Memory B cell (primary cell): ENCODE measurements around the gene BRF1.
"Not testable (repeated sequence)": the region's sequence is repeated elsewhere in the genome, so short reads cannot be mapped to it uniquely, and the experiment has no call there.

Experiments used
- ATAC-seq: fragments of 150-1000 bp; cut with Tn5 transposase; 2 replicates; pipeline ENCODE4 v1.10.0; 2021; ENCODE audit warnings: low read depth, mild to moderate bottlenecking, moderate library complexity
- DNase-seq, 2 donors: peaks; one replicate each; pipeline ENCODE4 v3.0.0; 2022; ENCODE audit warnings: low spot score in 2 of 2
- H3K27ac Mint-ChIP-seq: one replicate; pipeline ENCODE4 v1.8.0; 2022; ENCODE audit warnings: mild to moderate bottlenecking, moderate library complexity, mixed read lengths
- H3K27me3 Mint-ChIP-seq: one replicate; pipeline ENCODE4 v1.8.0; 2022; ENCODE audit warnings: mixed read lengths
- H3K36me3 Mint-ChIP-seq: one replicate; pipeline ENCODE4 v1.8.0; 2022; ENCODE audit warnings: mild to moderate bottlenecking, mixed read lengths
- H3K4me1 Mint-ChIP-seq: one replicate; pipeline ENCODE4 v1.8.0; 2022; ENCODE audit warnings: mixed read lengths
- H3K4me3 Mint-ChIP-seq: one replicate; pipeline ENCODE4 v1.8.0; 2022; ENCODE audit warnings: mild to moderate bottlenecking, moderate library complexity, mixed read lengths
- H3K9me3 Mint-ChIP-seq: one replicate; pipeline ENCODE4 v1.8.0; 2022; ENCODE audit warnings: mixed read lengths

BRF1 gene

DNA sequence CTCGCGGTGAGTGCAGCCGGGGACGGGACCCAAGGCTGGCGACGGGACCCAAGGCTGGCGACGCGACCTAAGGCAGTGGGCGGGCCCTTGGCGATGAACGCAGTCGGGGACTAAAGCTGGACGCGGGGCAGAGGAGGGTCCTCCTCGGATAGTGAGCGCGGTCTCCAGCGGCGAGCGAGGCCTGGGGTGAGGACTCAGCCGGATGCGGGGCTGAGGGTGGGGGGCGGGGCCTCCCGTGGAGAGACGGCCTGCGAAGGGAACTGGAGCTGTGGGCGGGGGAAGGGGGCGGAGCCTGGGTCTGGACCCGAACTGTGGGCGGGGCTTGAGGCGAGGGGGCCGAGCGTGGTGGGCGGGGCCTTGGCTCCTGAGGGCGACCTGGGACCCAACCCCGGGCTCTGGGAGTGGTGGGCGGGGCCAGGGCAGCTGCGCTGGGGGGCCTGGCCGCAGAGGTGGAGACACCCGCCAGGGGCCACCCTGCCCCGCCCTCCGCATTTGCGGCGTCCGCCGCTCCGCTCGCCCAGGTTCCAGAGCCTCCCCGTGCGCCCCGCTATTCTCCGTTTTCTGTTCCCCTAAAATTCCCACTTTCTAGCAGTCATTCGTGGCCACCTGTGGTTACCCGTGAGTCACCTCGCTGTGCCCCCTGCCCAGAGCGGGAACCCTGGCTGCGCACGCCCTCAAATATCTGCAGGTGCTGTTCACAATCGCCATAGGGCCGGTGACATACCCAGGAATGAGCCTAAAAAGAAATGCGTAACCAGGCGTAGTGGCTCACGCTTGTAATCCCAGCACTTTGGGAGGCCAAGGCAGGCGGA lies 508 bp upstream of the BRF1 start:
- Mint-ChIP-seq H3K4me3 (peak overlapping the region; percentile 94), H3K36me3 (no peaks in the 10 kb centered on the region), H3K4me1 (peaks cover 20% of the 10 kb centered on the region), H3K27me3 (no peaks in the 10 kb centered on the region), H3K27ac (peak overlapping the region; percentile 89), H3K9me3 (no peaks in the 10 kb centered on the region)
- DNase-seq, result peak; percentile 97 to 98
- ATAC-seq, result peak; percentile 75

DNA sequence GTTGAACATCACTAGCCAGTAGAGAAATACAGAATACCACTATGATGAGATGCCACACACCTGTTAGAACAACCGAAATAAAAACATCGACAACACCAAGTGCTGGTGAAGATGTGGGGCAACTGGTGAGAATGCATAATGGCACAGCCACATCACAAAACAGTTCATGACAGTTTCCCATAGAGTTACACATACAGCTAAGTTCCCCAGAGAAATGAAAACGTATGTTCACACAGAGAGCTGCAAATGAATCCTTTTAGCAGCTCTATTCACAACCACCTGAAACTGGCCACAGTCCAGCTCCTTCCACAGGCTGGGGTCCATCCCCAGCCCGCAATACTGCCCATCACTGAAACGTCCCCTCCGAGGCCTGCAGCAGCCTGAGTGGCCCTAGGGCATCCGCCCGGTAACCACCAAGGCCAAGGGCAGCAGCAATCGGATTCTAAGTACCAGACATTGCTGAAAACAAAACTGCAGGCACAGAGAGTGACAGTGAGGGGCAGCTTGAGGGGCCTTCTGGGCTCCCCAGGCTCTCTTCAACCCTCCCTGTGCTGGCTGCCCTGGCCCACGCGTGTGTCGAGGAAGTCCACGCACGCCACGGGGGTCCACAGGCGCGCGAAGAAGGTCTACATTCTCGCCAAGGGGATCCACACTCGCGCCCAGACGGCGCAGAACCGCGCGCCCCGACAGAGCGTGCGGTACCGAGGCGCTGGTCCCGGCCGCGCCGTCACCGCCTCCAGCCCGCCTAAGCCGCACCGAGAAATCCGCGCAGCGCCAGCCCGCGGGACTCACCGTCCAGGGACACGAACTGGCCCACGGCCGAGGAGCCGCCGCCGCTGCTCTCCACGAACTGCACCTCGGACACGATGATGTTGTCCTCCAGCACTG lies 903 bp downstream of the BRF1 start:
- H3K4me3 Mint-ChIP-seq, result peak overlapping the region; percentile 83
- ATAC-seq (peak; percentile 0), DNase-seq (no peak)
- peaks cover 18% of the 10 kb centered on the region for H3K4me1 Mint-ChIP-seq
- H3K27ac Mint-ChIP-seq, result peak overlapping the region; percentile 69
- no peaks in the 10 kb centered on the region for H3K9me3 Mint-ChIP-seq
- H3K36me3 Mint-ChIP-seq, result no peaks in the 10 kb centered on the region
- no peaks in the 10 kb centered on the region for H3K27me3 Mint-ChIP-seq

DNA sequence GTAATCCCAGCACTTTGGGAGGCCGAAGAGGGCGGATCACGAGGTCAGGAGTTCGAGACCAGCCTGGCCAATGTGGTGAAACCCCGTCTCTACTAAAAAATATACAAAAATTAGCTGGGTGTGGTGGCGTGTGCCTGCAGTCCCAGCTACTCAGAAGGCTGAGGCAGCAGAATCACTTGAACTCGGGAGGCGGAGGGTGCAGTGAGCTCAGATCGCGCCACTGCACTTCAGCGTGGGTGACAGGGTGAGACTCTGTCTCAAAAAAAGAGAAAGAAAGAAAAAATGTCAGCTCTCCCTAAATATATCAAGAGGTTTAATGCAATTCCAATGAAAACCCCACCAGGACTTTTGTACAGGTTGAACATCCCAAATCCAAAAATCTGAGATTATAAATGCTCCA lies 3.5 kb downstream of the BRF1 start:
- H3K36me3 Mint-ChIP-seq, H3K4me3 Mint-ChIP-seq, ATAC-seq, H3K27me3 Mint-ChIP-seq, H3K9me3 Mint-ChIP-seq, H3K27ac Mint-ChIP-seq, DNase-seq: not testable (repeated sequence)
- peaks cover 20% of the 10 kb centered on the region for H3K4me1 Mint-ChIP-seq

DNA sequence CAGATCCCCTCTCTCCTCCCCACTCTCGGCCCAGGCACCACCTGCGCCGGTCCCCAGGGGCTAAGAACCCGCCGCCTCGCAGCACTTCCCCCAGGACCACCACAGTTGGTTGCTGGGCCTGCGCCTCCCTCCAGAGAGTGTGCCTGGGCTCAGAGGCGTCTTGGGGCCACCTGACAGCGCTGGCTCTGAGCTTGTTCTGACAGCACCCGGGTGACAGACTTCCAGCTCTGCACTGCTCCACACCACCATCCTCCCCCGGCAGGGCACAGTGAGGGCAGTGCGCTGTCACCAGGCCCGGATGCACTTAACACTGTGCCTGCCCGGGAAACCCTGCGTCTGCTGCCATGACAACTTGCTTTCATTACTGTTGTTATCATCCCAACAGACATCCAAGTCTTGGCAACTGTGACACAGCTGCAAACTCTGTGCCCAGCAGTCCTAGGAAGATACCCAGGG lies 6.6 kb downstream of the BRF1 start:
- ATAC-seq (peak; percentile 84), DNase-seq (peak in 1 of 2 donors; percentile 37)
- H3K27me3 Mint-ChIP-seq, result peaks cover 2% of the 10 kb centered on the region
- peaks cover 3% of the 10 kb centered on the region for H3K36me3 Mint-ChIP-seq
- peak overlapping the region; percentile 28 for H3K4me3 Mint-ChIP-seq
- H3K27ac Mint-ChIP-seq, result peak overlapping the region; percentile 84
- H3K9me3 Mint-ChIP-seq, result no peaks in the 10 kb centered on the region
- peaks cover 18% of the 10 kb centered on the region for H3K4me1 Mint-ChIP-seq

DNA sequence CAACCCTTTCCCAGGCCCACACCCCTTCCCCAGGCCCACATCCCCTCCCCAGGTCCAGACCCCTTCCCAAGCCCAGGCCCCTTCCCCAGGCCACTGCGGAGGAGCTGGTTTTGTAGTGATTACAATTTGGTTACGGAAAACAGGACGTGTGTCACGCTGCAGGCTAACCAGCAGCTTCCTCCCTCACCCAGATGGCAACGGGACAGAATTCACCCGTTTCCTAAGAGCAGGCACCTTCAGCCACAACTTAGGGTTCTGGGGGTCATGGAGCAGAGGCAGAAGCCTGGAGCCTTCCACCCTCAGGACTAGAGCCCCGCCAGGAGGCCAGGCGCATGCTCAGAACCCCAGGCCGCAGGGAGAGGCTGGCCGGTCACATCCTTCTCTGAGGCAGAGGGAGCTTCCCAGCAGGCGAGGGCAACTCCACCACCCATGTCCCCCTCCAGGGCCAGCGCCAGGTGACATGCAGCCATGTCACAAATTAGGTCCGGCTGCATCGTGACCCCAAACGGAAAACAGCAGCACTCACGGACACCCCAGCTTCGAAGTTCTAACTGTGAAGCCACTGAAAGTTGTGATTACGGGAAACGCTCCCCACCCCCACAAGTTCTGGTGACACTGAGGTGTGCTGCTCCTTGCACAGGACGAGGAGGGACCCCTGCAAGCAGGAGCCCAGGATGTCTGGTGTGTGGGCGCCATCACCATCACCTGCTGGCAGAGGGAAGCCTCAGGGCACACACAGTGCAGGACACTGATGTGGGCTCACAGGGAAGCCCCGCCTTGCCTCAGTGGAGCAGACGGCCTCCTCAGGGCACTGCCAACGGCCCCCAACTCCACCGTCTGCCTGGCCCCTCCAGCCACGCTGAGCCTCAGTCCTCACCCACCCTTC lies 7.7 kb downstream of the BRF1 start:
- Mint-ChIP-seq H3K27me3 (peaks cover 2% of the 10 kb centered on the region), H3K9me3 (no peaks in the 10 kb centered on the region), H3K27ac (no peak overlapping the region), H3K4me3 (no peak overlapping the region), H3K36me3 (peaks cover 3% of the 10 kb centered on the region), H3K4me1 (peaks cover 20% of the 10 kb centered on the region)
- ATAC-seq (no peak), DNase-seq (no peak)

DNA sequence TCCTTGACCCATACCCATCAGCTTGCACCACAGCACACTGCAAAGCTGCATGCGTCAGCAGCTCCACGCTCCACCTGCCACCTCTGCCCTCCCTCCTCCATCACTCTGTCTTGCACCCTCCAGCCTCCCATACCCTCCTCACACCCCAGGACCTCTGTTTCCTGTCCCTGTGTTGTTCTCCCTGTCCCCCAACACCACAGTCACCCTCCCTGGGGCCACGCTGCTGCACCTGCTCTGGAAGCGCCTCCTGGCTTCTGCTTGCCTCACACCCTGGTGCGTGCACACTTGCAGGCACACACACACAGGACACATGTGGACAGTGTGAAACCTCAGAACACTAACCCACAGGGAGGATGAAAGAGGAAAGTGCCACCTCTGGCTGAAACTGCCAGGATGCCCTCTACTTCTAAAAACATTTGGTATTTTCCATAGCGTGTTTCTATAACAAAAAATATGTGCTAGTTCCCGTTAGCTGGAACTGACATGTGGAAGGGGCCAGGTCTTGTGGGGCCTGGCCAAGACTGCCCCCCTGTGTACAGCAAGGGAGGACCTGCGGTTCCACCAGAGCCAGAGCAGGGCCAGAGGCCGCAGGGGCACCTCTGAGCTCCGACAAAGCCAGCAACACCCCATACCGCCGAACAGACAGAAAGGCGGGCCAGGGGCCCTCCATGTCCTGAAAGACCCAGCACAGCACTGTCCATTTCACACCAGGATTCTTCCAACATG lies 10.0 kb downstream of the BRF1 start:
- Mint-ChIP-seq H3K4me3 (no peak overlapping the region), H3K36me3 (peaks cover 3% of the 10 kb centered on the region), H3K27ac (no peak overlapping the region), H3K27me3 (peaks cover 2% of the 10 kb centered on the region), H3K9me3 (no peaks in the 10 kb centered on the region), H3K4me1 (peaks cover 20% of the 10 kb centered on the region)
- DNase-seq (no peak), ATAC-seq (no peak)

DNA sequence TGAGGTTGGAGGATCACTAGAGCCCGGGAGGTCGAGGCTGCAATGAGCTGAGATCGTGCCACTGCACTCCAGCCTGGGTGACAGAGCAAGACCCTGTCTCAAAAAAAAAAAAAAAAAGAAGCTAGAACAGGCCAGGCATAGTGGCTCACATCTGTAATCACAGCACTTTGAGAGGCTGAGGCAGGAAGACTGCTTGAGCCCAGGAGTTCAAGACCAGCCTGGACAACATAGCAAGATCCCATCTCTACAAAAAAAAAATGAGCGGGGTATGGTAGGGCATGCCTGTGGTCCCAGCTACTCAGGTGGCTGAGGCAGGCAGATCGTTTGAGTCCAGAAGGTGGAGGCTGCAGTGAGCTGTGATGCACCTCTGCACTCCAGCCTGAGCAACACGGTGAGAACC lies 11.9 kb downstream of the BRF1 start:
- not testable (repeated sequence) for ATAC-seq, H3K27me3 Mint-ChIP-seq, DNase-seq, H3K27ac Mint-ChIP-seq, H3K9me3 Mint-ChIP-seq, H3K4me3 Mint-ChIP-seq
- H3K36me3 Mint-ChIP-seq, result peaks cover 14% of the 10 kb centered on the region
- peaks cover 18% of the 10 kb centered on the region for H3K4me1 Mint-ChIP-seq

DNA sequence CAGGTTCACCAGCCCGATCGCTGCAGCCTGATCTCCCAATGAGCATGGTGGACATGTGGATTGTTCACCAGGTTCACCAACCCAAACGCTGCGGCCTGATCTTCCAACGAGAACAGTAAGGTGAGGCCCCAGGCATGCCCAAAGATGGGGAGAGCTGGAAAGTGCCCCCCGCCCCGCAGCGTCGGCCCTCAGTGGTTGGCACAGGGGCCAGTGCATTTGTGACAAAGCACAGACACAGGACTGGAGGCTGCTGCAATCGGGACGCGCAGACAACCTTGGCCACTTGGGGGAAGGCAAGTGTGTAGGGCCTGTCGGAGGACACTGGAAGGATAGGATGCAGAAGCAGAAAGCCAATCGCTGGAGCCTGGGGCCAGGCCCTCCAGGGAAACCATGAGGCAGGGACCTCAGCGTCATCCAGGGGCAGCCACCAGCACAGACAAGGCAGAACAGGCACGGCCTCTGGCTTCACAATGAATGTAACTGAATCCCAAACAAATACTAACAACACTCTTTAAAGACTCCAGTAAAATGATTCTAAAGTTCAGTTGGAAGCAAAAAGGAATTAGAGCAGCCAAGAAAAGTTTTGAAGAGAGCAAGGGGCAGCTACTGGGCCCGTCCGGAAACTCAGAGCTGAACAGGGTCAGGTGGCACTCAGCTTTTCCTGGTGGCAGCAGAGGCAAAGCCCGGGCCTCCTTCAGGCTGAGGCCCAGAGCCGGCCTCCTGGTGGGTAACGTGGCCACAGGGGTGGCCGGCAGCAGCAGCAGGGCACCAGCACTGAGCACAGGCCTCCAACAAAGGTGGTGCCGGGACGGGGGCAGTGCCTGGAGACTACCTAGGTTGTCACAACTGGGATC lies 13.3 kb downstream of the BRF1 start:
- Mint-ChIP-seq H3K27me3 (peaks cover 2% of the 10 kb centered on the region), H3K9me3 (no peaks in the 10 kb centered on the region), H3K36me3 (peaks cover 14% of the 10 kb centered on the region), H3K4me3 (no peak overlapping the region), H3K4me1 (peaks cover 19% of the 10 kb centered on the region), H3K27ac (no peak overlapping the region)
- no peak for DNase-seq
- no peak for ATAC-seq

DNA sequence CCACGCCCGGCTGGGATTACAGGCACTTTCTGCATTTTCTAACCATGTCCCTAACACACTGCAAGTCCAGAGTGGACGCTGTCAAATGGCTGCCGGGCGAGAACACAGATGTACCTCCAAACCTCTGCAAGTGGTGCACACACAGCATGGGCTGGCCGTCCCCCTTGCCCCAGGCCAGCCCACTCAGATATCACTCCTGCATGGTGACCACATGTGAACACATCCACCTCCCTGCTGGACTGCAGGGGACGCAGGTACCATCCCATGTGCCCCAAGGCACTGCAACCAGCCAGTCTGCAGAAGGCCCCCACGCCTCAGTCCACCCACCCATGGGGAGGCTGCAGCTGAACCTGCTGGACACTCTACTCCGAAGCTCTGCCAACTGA lies 14.0 kb downstream of the BRF1 start:
- peaks cover 19% of the 10 kb centered on the region for H3K4me1 Mint-ChIP-seq
- no peak overlapping the region for H3K4me3 Mint-ChIP-seq
- peaks cover 2% of the 10 kb centered on the region for H3K27me3 Mint-ChIP-seq
- no peak for ATAC-seq
- H3K9me3 Mint-ChIP-seq, result no peaks in the 10 kb centered on the region
- H3K36me3 Mint-ChIP-seq, result peaks cover 14% of the 10 kb centered on the region
- H3K27ac Mint-ChIP-seq, result peak overlapping the region; percentile 17
- no peak for DNase-seq

DNA sequence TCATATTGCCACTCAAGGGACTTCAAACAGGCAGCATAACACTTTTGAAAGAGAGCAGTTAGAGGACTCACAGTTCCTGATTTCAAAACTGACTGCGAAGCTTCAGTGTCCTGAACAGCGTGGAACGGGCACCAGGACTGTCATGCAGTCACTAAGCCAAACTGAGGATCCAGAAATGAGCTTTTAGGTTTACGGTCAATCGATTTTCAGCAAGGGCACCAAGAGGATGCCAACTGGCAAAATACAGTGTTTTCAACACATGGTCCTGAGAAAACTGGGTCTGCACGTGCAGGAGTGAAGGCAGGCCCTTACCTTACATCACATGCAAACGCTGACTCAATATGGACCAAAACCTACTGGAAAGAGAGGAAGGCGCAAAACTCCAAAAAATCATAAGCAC lies 15.6 kb downstream of the BRF1 start:
- DNase-seq, result no peak
- Mint-ChIP-seq H3K9me3 (no peaks in the 10 kb centered on the region), H3K4me3 (no peak overlapping the region), H3K27ac (no peak overlapping the region), H3K4me1 (peaks cover 18% of the 10 kb centered on the region), H3K27me3 (no peaks in the 10 kb centered on the region), H3K36me3 (peaks cover 11% of the 10 kb centered on the region)
- ATAC-seq, result no peak

DNA sequence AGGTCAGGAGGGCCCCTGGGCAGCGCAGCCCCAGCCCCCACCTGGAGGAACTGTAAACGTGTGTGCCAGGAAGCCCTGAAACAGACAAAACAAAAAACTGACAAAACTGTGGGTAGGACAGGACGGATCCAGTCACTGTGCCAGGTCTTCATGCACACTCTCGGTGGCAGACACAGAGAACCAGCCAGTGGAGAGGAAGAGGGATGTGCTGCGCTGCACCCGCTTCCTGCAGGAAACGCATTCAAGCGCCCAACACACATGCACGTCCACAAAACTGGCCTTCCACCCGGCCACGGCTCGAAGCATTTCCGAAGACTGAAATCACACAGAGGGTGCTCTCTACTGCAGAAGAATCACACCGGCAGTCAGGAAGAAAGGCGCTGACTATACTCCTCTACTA lies 16.9 kb downstream of the BRF1 start:
- Mint-ChIP-seq H3K36me3 (peaks cover 11% of the 10 kb centered on the region), H3K4me1 (peaks cover 17% of the 10 kb centered on the region), H3K4me3 (no peak overlapping the region), H3K27me3 (no peaks in the 10 kb centered on the region), H3K27ac (no peak overlapping the region), H3K9me3 (no peaks in the 10 kb centered on the region)
- no peak for DNase-seq
- no peak for ATAC-seq

DNA sequence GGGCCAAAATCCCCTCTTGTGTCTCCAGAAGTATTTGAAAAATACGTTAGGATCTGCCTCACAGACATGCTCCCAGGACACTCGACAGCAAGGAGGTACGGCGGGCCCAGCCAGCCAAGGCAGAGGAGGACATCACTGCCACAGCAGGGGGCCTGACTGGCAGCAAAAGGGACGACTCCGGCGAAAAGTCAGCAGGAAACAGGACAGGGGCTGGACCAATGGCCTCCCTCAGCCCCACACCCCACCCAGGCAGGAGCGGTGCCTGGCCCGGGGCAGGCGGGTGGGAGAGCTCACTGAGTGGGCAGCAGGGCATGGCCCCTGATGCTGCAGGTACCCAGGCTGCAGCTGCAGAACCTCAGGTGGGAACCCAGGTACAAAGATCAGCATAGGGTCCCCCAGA lies 17.8 kb downstream of the BRF1 start:
- peaks cover 17% of the 10 kb centered on the region for H3K4me1 Mint-ChIP-seq
- no peak overlapping the region for H3K27ac Mint-ChIP-seq

More for the DNA sequence above, 17.8 kb downstream of the BRF1 start:
- DNase-seq (no peak), ATAC-seq (no peak)
- H3K27me3 Mint-ChIP-seq, result no peaks in the 10 kb centered on the region
- H3K9me3 Mint-ChIP-seq, result no peaks in the 10 kb centered on the region
- H3K4me3 Mint-ChIP-seq, result no peak overlapping the region
- peaks cover 11% of the 10 kb centered on the region for H3K36me3 Mint-ChIP-seq
